A549 (cell line): ENCODE measurements around the gene UGT1A9. TPM values are rescaled to one million over a fixed set of nuclear protein-coding genes. Genes with fewer than 3 reads are reported as not detected.
A peak's percentile ranks its signal among the peaks of the same experiment; 100 is the strongest.

Source experiments
- ATAC-seq, 2 experiments: fragments of 200-7000 bp in 1 of 2; fragments of >200 bp in 1 of 2; cut with Nextera tagmentation in 1 of 2; cut with Tn5 transposase in 1 of 2; 3 replicates each; pipeline versions ENCODE4 v1.8.0 to v1.9.1; 2018 to 2020; ENCODE audit warnings: mild to moderate bottlenecking in 1 of 2, moderate library complexity in 1 of 2
- CTCF ChIA-PET: fragments of 300-600 bp; sonication (Branson Sonifier 250); formaldehyde crosslinking; extraction: SDS; loops from one replicate; lab custom pipeline; 2021; ENCODE audit warnings: antibody characterized with exemption, inconsistent platforms; lab: Yijun Ruan, JAX
- POLR2A ChIA-PET: fragments of 350-600 bp; formaldehyde crosslinking; extraction: SDS; loops from one replicate; lab custom pipeline; 2021; ENCODE audit warnings: antibody characterized with exemption, inconsistent platforms; lab: Yijun Ruan, JAX
- DNase-seq, 2 experiments: peaks; one replicate each; pipeline versions ENCODE4 v3.0.0 to v3.0.0-alpha.2; 2011 to 2016; ENCODE audit warnings: low read depth in 1 of 2, low spot score in 1 of 2
- FAIRE-seq: peaks from 2 replicates; lab custom pipeline; 2011; peaks lifted over from hg19 to GRCh38; lab: Jason Lieb, UNC
- H3K27ac ChIP-seq, 2 experiments: fragments of >200 bp; sonication (Bioruptor Twin); formaldehyde crosslinking; 3 replicates each; pipeline ENCODE4 v1.5.1; 2016 to 2017
- H3K4me1 ChIP-seq: fragments of >200 bp; sonication (Bioruptor Twin); formaldehyde crosslinking; 3 replicates; pipeline ENCODE4 v1.6.1; 2016
- H3K4me2 ChIP-seq: fragments of >200 bp; sonication (Bioruptor Twin); formaldehyde crosslinking; 3 replicates; pipeline ENCODE4 v1.6.1; 2016
- H3K4me3 ChIP-seq: fragments of >200 bp; sonication (Bioruptor Twin); formaldehyde crosslinking; 3 replicates; pipeline ENCODE4 v1.5.1; 2016
- H3K9me3 ChIP-seq: fragments of >200 bp; sonication (Bioruptor Twin); formaldehyde crosslinking; 3 replicates; pipeline ENCODE4 v1.6.1; 2016
- CBX8 ChIP-seq: fragments of 200-600 bp; sonication (generic); IDR thresholded peaks from 2 replicates; pipeline ENCODE4 v1.6.1; 2016
- CEBPB ChIP-seq, 2 experiments: fragments of >200 bp in 1 of 2; sonication (Bioruptor Twin) in 1 of 2; formaldehyde crosslinking in 1 of 2; IDR thresholded peaks; 2 replicates each; pipeline ENCODE4 v1.6.1; 2012 to 2016
- CHD2 ChIP-seq: fragments of 150-350 bp; IDR thresholded peaks from 2 replicates; pipeline ENCODE4 v1.6.1; 2014; ENCODE audit warnings: low read length; ENCODE audit not compliant: partially characterized antibody
- CHD4 ChIP-seq: fragments of 200-600 bp; sonication (generic); IDR thresholded peaks from 2 replicates; pipeline ENCODE4 v1.6.1; 2016; ENCODE audit warnings: antibody characterized with exemption, mild to moderate bottlenecking, borderline replicate concordance
- E2F6 ChIP-seq: IDR thresholded peaks from 2 replicates; pipeline ENCODE4 v1.6.1; 2012; ENCODE audit warnings: low read depth, borderline replicate concordance
- ELK1 ChIP-seq: fragments of 150-350 bp; IDR thresholded peaks from 2 replicates; pipeline ENCODE4 v1.6.1; 2014; ENCODE audit warnings: low read depth, mild to moderate bottlenecking, low read length
- ESRRA ChIP-seq: fragments of 150-350 bp; IDR thresholded peaks from 2 replicates; pipeline ENCODE4 v1.6.1; 2014; ENCODE audit warnings: mild to moderate bottlenecking, low read length, borderline replicate concordance
- FOXS1 ChIP-seq: fragments of 250-450 bp; sonication (Bioruptor Pico); IDR thresholded peaks from 2 replicates; pipeline ENCODE4 v1.5.0; 2020; ENCODE audit warnings: mild to moderate bottlenecking, moderate library complexity
- HES2 ChIP-seq: fragments of >200 bp; sonication (Bioruptor Twin); formaldehyde crosslinking; IDR thresholded peaks from 2 replicates; pipeline ENCODE4 v1.6.1; 2016
- HMGXB4 ChIP-seq: fragments of 250-450 bp; sonication (Bioruptor Pico); IDR thresholded peaks from 2 replicates; pipeline ENCODE4 v1.5.0; 2021; ENCODE audit warnings: mild to moderate bottlenecking, moderate library complexity, borderline replicate concordance
- HOXA7 ChIP-seq: fragments of 250-450 bp; sonication (Bioruptor Pico); IDR thresholded peaks from 2 replicates; pipeline ENCODE4 v1.5.0; 2020; ENCODE audit warnings: mild to moderate bottlenecking, moderate library complexity
- HOXB5 ChIP-seq: fragments of 250-450 bp; sonication (Bioruptor Pico); IDR thresholded peaks from 2 replicates; pipeline ENCODE4 v1.5.0; 2020; ENCODE audit warnings: mild to moderate bottlenecking, moderate library complexity
- JUN ChIP-seq, 2 experiments: fragments of >200 bp; sonication (Bioruptor Twin); formaldehyde crosslinking; IDR thresholded peaks; 2 replicates in 1 of 2; 3 replicates in 1 of 2; pipeline ENCODE4 v1.6.1; 2016 to 2017
- JUNB ChIP-seq: fragments of >200 bp; sonication (Bioruptor Twin); formaldehyde crosslinking; IDR thresholded peaks from 2 replicates; pipeline ENCODE4 v1.6.1; 2016
- KDM1A ChIP-seq: fragments of 200-600 bp; sonication (generic); IDR thresholded peaks from 2 replicates; pipeline ENCODE4 v1.6.1; 2016; ENCODE audit warnings: low read depth, mild to moderate bottlenecking
- MAFK ChIP-seq: fragments of 450-650 bp; IDR thresholded peaks from 2 replicates; pipeline ENCODE4 v1.6.1; 2014; ENCODE audit not compliant: partially characterized antibody
- MAZ ChIP-seq: fragments of 150-350 bp; IDR thresholded peaks from 2 replicates; pipeline ENCODE4 v1.6.1; 2014; ENCODE audit warnings: antibody characterized with exemption, low read depth, low read length, borderline replicate concordance
- NR3C1 ChIP-seq: fragments of >200 bp; sonication (Bioruptor Twin); formaldehyde crosslinking; IDR thresholded peaks from 3 replicates; pipeline ENCODE4 v1.6.1; 2017
- PBX3 ChIP-seq: IDR thresholded peaks from 2 replicates; pipeline ENCODE4 v1.6.1; 2012
- PHF8 ChIP-seq: fragments of 200-600 bp; sonication (generic); IDR thresholded peaks from 2 replicates; pipeline ENCODE4 v1.6.1; 2016; ENCODE audit warnings: low read depth, mild to moderate bottlenecking, antibody characterized with exemption, moderate library complexity, borderline replicate concordance
- POLR2A ChIP-seq: IDR thresholded peaks from 2 replicates; pipeline ENCODE4 v1.6.1; 2012; ENCODE audit warnings: mild to moderate bottlenecking, low read length
- POLR2AphosphoS2 ChIP-seq: conservative IDR thresholded peaks from 2 replicates; pipeline ENCODE4 v1.6.1; 2012; ENCODE audit warnings: low read length, improper control_type of control experiment, inconsistent platforms
- RAD21 ChIP-seq, 2 experiments: fragments of >200 bp in 1 of 2; sonication (Bioruptor Twin) in 1 of 2; formaldehyde crosslinking in 1 of 2; IDR thresholded peaks in 1 of 2; conservative IDR thresholded peaks in 1 of 2; 2 replicates in 1 of 2; 3 replicates in 1 of 2; pipeline ENCODE4 v1.6.1; 2012 to 2018; ENCODE audit warnings: inconsistent platforms in 1 of 2
- REST ChIP-seq: fragments of 200-600 bp; sonication (generic); IDR thresholded peaks from 2 replicates; pipeline ENCODE4 v1.6.1; 2016; ENCODE audit warnings: antibody characterized with exemption, mild to moderate bottlenecking, moderate library complexity
- RFX5 ChIP-seq: fragments of 450-650 bp; IDR thresholded peaks from 2 replicates; pipeline ENCODE4 v1.7.1; 2014; ENCODE audit warnings: antibody characterized with exemption, mild to moderate bottlenecking, moderate library complexity
- RNF2 ChIP-seq: fragments of 200-600 bp; sonication (generic); IDR thresholded peaks from 2 replicates; pipeline ENCODE4 v1.6.1; 2016; ENCODE audit warnings: low read depth, mild to moderate bottlenecking, antibody characterized with exemption, moderate library complexity, borderline replicate concordance
- SMC3 ChIP-seq: fragments of >200 bp; sonication (Bioruptor Twin); formaldehyde crosslinking; IDR thresholded peaks from 3 replicates; pipeline ENCODE4 v1.6.1; 2018; ENCODE audit warnings: inconsistent platforms
- TP53 ChIP-seq: fragments of 250-450 bp; sonication (Bioruptor Pico); IDR thresholded peaks from 2 replicates; pipeline ENCODE4 v1.5.0; 2021; ENCODE audit warnings: mild to moderate bottlenecking, moderate library complexity
- ZFP36 ChIP-seq: fragments of 450-650 bp; IDR thresholded peaks from 2 replicates; pipeline ENCODE4 v1.6.1; 2014; ENCODE audit warnings: borderline replicate concordance; ENCODE audit not compliant: partially characterized antibody
- ZNF302 ChIP-seq: fragments of 250-450 bp; sonication (Bioruptor Pico); IDR thresholded peaks from 2 replicates; pipeline ENCODE4 v1.9.0; 2021; ENCODE audit warnings: inconsistent platforms, mild to moderate bottlenecking, moderate library complexity
- ZSCAN20 ChIP-seq: fragments of 250-450 bp; sonication (Bioruptor Pico); IDR thresholded peaks from 2 replicates; pipeline ENCODE4 v1.8.0; 2022; ENCODE audit warnings: mild to moderate bottlenecking, moderate library complexity
- WGBS: methylation state at CpG from one replicate; pipeline ENCODE4 v1.1.6; 2017; ENCODE audit errors: missing lambda C conversion rate; 5-methylcytosine and 5-hydroxymethylcytosine counted together
- polyA plus RNA-seq, 4 experiments: library from polyadenylated mRNA; depleted of rRNA in 3 of 4; stranded (reverse); fragments of >200 nt; fragmentation: RNase III in 1 of 4; extraction: RNeasy Plus Mini Kit Qiagen cat#74134 plus additional on column Dnase treatment in 1 of 4; gene quantifications; 2 replicates in 3 of 4; 3 replicates in 1 of 4; pipeline ENCODE4 v1.2.3, GENCODE V29; 2011 to 2017

The UGT1A9 gene
- polyA plus RNA-seq, 2 of the 4 experiments (the other 2 are of a cell fraction): 11.0 to 13.1 TPM

- POLR2A ChIA-PET: no interaction called here
- FAIRE-seq (no peak), ATAC-seq (no peak), DNase-seq (no peak)
- Histone ChIP-seq H3K4me3 (no peak overlapping the region), H3K9me3 (peaks cover 56% of the 10 kb centered on the region), H3K4me1 (peaks cover 44% of the 10 kb centered on the region), H3K4me2 (no peak overlapping the region; the same call in 2 of the 3 replicates), H3K27ac (peak overlapping the region; percentile 85 to 100)
- 56% methylated on average over 3 of the region's 3 CpGs for WGBS
- CTCF ChIA-PET: interaction anchor here (1.3 kb wide), 1 partner anchor 19 kb away, joined by 3 read pairs; no protein-coding TSS in a partner anchor
- no peak for TF ChIP-seq FOXS1 (CRISPR knock-in tag)
- TF ChIP-seq SMC3: no peak
- TF ChIP-seq MAFK: no peak
- TF ChIP-seq ZFP36: no peak
- no peak for TF ChIP-seq RFX5
- no peak for TF ChIP-seq POLR2AphosphoS2
- no peak for TF ChIP-seq HOXA7 (CRISPR knock-in tag)
- TF ChIP-seq CBX8: no peak
- TF ChIP-seq RNF2: no peak
- TF ChIP-seq ESRRA: no peak
- TF ChIP-seq CEBPB (IDR thresholded peaks at IDR 0.05): no peak
- no peak for TF ChIP-seq E2F6
- no peak for TF ChIP-seq HES2
- no peak for TF ChIP-seq CHD4
- TF ChIP-seq MAZ: no peak
- TF ChIP-seq HOXB5 (CRISPR knock-in tag): no peak
- no peak for TF ChIP-seq PHF8
- no peak for TF ChIP-seq PBX3
Observed at GRCh38 chr2:233689501-233689900, 17.8 kb downstream of the UGT1A9 start.

GRCh38 chr2:233690444-233690843 lies 18.7 kb downstream of the UGT1A9 start:
- CTCF ChIA-PET: interaction anchor here (1.0 to 2.0 kb wide), 5 partner anchors 19 to 286 kb away, joined by 3 to 6 read pairs (median 3); no protein-coding TSS in a partner anchor
- POLR2A ChIA-PET: interaction anchor here (1.0 to 1.4 kb wide), 3 partner anchors 10 to 204 kb away, joined by 3 to 4 read pairs (median 4); no protein-coding TSS in a partner anchor
- TF ChIP-seq NR3C1 (no peak), POLR2A (no peak), JUNB (no peak), HOXA7 (CRISPR knock-in tag) (no peak), HOXB5 (CRISPR knock-in tag) (no peak), HMGXB4 (CRISPR knock-in tag) (no peak), TP53 (CRISPR knock-in tag) (no peak), KDM1A (no peak), JUN (IDR thresholded peaks at IDR 0.05) (0 out of 5 replicates have a peak, but pooled peaks of 1 of the 2 experiments have one; percentile 19), REST (no peak), CHD2 (no peak), ELK1 (no peak), RNF2 (no peak), RAD21 (conservative IDR thresholded peaks at IDR 0.05 in 1 of 2, IDR thresholded peaks at IDR 0.05 in 1 of 2) (no peak; a peak in 1 of 5 replicates), ZNF302 (CRISPR knock-in tag) (no peak), ZSCAN20 (CRISPR knock-in tag) (no peak)

More at GRCh38 chr2:233690444-233690843, 18.7 kb downstream of the UGT1A9 start:
- Histone ChIP-seq H3K9me3 (peaks cover 51% of the 10 kb centered on the region), H3K4me2 (peak overlapping the region; percentile 35), H3K4me3 (no peak overlapping the region), H3K4me1 (peaks cover 52% of the 10 kb centered on the region), H3K27ac (peak overlapping the region; percentile 85 to 100)
- FAIRE-seq (no peak), ATAC-seq (peak; percentile 64 to 66; a peak in 5 of 6 replicates), DNase-seq (peak in 1 of 2 experiments; percentile 71)
- 33% methylated on average over 4 of the region's 4 CpGs for WGBS
